GM18870 (cell line): ENCODE measurements around the gene PLIN5.

Experiments used
- ATAC-seq: cut with Tn5 transposase; IDR thresholded peaks from one replicate; pipeline ENCODE4 v1.9.1; 2021; ENCODE audit warnings: moderate library complexity; ENCODE audit not compliant: unreplicated experiment

The PLIN5 gene, protein sequence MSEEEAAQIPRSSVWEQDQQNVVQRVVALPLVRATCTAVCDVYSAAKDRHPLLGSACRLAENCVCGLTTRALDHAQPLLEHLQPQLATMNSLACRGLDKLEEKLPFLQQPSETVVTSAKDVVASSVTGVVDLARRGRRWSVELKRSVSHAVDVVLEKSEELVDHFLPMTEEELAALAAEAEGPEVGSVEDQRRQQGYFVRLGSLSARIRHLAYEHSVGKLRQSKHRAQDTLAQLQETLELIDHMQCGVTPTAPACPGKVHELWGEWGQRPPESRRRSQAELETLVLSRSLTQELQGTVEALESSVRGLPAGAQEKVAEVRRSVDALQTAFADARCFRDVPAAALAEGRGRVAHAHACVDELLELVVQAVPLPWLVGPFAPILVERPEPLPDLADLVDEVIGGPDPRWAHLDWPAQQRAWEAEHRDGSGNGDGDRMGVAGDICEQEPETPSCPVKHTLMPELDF

DNA sequence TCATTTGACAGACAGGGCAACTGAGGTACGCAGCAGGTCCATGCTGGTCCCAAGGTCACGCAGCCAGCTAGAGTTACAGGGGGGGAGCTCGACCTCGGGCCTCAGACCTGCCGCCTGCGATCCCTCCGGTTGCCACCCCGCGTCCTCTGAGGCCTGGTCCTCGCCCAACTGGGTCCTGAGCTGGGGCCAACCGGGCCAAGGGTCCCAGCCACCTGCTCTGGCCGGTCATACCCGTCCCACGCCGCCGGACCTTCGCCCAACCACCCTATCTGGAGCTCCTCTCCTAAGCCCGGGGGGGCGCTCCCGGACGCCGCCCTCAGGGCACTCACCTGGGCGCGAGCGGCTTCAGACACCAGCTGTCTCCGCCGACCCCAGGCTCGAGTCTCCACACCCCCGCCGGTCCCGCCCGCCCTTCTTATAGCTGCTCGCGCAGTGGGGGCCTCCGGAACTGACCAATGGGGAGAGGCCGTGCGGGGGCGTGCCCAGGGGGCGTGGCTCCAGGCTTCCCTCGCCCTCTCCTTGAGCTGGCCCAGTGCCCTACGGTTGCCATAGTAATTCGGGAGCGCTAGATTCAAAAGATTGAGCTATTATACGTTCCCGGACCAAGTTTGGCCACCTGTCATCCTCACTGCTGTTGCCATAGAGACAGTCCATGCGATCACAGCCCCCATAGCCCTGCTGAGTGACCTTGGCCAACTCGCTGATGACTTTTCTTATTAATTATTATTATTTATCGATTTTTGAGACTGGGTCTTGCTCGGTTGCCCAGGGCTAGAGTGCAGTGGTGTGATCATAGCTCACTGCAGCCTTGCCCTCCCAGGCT, at the start of gene PLIN5:
TSS of gene PLIN5 (minus strand) at position 389 of the 823 bp plus-strand sequence. CDS start 1,150 bp downstream, outside the sequence.
- ATAC-seq: no peak

DNA sequence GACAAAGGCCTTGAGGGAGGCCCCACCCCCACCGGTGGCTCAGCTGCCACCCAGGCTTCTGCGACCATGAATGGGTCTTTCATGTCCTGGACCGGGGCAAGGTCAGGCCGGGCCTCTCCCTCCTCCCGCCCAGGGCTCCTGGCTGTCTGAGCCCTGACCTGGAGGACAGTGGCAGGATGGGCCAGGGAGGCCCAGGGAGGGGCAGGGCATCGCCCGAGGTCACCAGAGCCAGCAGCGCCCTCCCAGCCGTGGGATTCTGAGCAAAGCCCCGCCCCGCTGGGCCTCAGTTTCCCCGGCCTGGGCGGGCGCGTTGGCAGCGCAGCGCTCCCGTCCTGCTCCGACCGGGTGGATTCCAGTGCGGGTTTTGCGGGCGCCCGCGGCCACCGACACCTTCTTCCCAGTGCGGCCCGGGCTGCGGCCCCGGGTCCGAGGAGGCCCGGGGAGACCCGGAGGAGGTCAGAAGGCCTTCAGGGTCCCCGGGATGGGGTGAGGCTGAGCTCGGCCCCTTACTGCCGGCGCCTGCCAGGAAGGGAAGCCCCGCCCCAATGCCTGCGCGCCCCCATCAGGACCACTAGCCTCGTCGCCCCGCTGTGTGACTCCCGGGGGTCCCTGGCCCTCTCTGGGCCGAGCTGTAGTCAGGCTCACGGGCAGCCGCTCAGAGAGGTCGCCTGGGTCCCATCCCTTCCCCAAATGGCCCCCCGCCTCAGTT, 49.1 kb upstream of the PLIN5 start:
- no peak for ATAC-seq

DNA sequence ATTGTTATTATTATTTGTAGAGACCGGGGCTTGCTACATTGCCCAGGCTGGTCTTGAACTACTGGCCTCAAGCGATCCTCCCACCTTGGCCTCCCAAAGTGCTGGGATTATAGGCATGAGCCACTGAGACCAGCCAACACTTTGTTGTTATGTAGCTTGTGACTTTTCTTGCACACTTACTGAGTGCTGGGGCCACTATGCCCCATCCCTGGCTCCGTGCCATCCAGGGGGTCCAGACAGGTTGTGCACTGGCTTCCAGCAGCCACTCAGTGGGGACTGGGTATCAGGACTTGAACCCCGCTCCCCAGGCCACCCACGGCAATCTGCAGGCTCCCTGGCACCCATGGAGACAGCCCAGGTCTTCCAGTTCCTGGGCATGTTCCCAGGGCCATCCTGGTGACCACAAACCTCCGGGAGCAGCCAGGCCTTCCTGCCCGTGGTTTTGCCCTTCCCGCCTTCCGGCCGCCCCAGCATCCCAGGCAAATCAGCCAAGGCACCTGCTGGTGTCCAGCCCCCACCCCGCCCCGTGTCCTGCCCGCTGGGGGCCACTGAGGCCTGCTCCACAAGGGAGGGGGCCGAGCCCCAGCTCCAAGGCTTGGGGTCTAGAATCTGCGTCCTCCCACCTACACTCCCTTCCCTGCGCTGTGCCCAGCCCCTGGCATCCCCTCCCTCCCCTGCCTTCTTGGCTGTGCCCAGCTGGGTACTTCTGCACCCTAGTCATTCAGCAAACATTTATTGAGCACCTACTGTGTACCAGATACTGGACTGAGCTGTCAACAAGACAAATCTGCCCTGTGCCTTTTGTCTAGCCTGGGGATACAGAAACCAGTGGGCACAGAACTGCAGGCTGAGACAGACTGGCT, 48.2 kb upstream of the PLIN5 start:
- no peak for ATAC-seq

DNA sequence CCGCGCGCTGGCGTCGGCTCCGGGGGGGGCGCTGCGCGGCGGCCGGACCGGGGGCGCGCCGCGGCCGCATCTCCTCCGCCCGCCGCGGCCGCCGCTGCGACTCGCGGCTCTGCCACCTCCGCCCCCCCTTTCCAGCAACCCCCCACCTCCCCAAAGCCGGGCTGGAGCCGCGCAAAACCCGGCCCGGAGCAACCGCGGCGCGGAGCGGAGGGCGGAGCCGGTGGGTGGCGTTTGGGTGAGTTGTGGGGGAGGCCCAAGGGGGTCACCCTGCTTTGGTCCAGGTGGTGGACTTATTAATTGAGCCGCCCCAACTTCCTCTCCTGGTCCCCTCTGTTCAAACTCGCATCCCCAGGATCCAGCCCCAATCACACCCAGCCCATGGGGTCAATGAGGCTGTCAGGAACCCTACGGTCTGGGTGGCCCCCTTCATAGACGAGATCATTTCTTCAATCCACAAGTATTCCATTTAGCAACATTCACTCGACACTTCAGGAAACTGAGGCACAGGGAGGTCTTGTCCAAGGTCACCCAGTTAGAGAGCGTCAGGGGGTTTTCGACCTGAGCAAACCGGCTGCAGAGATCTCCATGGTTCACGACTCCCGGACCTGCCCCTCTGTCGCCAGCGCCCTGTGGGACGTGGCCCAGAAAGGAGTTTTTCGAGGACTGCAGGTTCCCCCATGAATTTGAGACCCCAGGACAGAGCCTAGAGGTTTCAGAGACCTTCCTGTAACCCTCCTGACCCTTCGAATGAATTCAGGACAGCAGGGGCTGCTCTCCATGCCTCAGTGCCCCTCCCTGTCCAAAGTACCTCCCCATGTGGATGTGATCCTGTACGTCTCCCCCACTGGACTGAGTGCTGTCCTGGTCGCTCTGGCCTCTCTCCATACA, 46.9 kb upstream of the PLIN5 start:
- no peak for ATAC-seq

DNA sequence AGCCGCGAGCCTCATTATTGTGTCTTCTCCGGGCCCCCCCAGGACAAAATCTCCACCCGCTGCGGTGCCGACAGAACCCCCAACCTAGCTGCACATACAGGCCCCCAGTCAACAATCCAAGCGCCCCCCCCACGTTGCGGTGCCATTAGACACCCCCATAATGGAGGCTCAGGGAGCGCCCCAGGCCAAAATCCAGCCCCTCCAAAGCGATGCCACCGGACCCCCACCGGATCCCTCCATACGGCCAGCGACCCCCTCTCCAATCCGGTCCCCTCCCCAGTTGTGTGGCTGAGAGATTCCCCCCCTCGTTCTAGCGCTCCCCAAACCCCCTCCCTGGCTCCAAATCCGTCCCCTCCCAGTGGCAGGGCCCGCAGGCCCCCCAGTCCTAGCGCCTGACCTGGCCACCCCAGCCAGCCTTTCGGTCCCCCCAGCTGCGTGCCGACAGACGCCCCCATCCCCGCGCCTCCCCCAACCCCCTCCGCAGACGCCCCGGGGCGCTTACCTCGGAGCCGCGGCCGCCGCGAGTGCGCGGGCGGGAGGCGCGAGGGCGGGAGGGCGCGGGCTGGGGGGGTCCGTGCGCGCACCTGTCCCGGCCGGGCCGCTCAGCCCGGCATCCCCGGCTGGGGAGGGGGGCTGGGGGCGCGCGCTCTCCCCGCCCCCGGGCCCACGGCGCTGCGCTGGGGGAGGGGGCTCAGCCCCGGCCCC, 46.1 kb upstream of the PLIN5 start:
- ATAC-seq: no peak

DNA sequence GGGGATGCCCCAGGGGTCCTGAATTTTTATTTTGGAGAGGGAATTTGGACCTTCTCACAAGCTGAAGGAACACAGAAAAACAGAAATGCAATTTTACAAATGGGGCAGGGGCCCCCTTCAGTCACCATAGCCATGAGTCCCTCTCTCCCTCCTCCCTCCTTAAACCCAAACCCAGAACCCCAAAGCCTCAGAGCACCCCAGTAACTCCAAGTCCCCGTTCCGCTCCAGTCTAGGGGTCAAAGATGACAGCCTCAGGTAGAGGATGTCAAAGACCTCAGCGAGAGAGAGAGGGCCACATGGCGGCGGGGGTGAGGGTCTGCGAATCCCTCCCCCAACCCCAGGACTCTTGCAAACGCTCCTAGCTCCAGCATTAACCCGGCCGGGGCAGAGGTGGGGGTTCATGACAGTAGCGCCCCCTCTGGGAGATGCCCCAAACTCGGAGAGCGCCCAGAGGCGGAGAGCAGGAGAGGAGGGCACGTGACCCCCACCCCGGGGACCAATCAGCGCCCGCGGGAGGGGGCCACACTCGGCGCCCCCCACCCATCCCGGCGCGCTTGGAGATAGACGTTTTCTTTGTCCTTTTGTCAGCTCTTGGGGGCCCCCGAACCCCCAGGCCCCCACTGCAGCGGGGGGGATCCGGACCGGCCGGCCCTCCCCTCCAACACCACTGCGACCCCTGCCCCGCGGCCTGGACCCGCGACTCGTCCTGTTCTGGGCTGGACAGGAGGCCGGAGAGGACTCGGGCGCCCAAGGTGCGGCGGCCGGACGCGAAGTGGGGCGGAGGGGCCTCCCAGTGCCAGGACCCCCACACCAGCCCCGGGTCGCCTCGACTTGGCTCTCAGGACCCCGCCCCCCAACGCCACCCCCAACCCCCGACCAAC, 45.2 kb upstream of the PLIN5 start:
- ATAC-seq: no peak

DNA sequence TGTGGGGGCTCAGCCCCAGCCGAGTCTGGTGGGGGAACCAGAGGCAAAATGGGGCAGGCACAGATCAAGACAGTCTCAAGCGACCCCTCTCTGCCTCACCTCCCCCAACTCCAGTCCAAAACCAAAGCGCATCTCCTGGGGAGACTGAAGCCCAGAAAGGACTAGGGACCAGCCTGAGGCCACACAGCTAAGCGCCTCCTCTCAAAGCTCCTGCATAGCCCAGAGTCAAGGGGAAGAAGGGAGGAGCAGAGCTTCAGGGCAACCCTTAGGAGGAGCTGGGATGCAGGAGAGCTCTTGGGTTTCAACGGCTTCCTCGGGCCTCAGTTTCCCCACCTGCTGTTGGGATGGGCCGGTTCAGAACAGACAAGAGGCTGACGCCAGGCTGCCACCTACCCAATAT, 44.4 kb upstream of the PLIN5 start:
- ATAC-seq: no peak

DNA sequence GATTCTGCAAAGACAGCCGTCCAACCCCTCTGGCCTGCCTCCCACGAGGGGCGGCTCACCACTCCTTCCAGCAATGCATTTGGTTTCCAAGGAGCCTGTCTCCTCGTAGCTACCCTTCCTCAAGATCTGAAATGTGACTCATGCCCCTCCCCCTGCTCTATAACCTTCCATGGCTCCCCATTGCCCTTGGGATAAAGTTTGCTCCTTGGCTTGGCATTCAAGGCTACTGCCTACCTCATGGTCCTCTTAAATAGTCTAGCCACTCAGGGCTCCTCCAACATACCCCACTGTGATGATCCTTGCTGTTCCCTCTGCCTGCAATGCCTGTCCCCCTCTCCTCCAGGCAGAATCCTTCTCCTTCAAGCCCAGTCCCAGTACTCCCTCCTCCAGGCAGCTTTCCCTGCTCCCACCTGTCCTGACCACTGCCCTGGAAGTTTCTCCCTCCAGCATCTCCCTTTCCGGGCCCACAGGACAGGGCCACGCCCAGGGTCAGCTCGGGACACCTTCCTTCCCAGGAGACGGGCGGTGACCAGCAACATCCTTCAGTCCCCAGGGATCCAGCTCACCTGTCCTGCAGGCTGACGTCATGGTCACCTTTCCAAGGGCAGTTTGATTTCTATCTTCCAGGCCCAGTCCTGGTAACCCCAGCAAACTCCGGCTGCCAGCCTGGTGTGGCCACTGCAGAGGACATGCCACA, 43.7 kb upstream of the PLIN5 start:
- ATAC-seq: no peak

DNA sequence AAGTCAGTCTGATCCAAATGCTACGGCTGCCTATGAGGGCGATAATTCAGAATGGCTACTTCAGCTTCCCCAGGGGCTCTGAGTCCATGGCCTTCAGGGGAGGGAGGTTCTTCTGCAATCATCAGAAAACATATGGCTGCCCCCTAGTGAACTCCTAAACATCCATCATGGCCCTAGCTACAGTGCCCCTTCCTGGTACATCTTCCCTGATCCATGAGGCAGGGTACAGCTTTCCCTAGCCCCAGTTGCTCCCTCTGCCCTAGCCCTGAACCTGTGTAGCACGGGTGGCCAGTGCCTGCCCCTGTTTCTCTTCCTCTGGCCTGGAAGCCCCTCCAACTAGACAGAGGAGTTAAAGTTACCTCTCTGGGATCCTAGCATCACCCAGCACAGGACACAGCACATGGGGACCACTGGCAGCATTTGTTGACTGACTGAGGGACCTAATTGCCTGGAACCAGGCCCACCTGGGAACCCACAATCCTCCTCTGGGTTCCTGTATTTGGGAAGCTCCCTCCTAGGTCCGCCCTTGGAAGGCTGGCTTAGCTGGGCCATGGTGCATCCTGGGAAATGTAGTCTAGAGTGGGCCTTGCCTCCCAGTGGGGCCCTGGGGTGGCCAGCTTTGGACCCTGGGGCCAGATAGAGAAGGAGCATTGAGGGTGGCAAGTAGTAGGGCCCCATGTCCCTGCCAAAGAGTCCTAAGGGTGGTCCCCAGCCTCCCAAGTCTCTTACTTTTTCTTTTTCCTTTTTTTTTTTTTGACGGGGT, 42.2 kb upstream of the PLIN5 start:
- ATAC-seq: no peak

DNA sequence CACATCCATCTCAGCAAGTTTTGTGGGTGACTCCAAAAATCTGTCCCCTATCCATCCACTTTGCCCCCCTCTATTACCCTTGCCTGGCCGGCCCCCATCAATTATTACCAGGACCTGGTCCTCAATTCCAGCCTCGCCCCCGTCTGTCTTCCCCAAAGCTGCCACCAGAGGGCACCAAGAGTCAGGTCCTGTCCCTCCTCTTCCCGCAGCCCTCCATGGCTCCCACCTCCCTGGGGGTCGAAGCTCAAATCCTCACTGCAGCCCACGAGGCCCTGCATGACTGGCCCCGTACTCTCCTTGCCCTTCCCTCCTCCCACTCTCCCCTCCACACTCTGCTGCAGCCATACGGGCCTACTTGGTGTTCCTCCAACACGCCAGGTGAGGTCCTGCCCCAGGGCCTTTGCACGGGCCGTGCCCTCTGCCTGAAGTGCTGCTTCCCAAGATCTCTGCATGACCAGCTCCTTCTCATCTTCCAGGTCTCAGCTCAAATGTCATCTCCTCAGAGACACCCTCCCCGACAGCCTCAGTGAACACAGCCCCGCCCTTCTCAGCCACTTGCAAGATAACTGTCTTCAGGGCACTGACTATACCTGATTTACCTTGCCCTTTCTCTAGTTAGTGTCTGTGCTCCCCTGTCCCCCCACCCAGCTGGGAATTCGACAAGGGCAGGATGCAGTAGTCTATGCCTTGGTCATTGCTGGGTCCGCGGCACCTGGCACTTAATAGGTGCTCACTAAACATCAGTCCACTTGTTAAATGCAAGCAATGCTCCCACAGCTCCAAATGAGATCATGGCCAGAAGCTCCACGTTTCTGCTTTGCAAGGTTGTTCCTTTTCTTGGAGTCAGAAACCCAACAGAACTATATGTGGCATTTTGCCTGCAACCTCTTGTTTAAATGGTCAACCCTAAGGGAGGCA, 41.3 kb upstream of the PLIN5 start:
- ATAC-seq: no peak

DNA sequence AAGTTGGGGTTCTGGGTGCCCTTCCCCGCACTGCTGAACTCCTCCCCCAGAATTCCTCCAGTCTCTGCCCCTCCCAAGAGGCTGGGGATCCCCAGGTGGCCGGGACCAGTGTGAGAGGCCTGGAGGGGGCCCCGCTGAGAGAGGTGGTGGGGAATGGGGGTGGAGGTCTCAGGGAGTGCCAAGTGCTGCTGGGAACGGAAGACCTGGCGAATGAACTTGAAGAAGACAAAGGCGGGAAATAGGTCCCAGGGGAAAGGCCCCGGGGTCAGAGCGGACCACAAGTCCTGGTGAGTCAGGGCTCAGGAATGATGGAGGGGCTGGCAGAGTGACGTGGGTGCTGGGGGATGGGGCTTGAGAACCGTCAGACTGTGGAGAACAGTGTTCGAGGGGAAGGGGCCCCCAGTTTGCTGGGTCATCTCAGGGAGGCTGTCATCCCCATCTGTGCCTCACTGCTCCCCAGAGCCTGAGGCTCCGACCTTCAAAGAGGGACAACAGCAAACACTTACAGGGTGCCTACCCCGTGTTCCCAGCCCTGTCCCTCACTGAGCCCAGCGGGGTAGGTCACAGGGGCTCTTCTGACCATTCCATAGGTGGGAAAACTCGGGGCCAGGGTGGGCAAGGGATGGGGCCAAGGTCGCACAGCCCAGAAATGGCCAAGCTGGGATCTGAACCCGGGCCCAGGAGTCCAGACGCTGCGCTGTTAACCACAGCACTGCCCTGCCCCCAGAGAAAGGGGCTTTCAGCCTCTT, 40.4 kb upstream of the PLIN5 start:
- no peak for ATAC-seq

DNA sequence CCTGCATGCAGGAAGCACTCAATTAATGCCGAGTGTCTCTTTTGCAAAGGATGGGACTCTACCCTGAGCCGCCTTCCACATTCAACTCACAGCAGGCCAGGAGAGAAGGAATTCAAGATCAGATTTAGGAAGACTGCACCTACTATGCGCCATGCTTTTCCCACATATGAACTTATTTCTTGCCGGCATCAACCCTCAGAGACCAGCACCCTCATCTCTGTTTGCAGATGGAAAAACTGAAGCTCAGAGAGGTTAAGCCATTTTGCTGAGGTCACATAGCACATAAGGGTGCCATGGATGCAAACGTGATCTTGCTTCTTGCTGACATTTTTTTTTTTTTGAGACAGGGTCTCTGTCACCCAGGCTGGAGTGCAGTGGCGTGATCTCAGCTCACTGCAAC, 38.7 kb upstream of the PLIN5 start:
- no peak for ATAC-seq

DNA sequence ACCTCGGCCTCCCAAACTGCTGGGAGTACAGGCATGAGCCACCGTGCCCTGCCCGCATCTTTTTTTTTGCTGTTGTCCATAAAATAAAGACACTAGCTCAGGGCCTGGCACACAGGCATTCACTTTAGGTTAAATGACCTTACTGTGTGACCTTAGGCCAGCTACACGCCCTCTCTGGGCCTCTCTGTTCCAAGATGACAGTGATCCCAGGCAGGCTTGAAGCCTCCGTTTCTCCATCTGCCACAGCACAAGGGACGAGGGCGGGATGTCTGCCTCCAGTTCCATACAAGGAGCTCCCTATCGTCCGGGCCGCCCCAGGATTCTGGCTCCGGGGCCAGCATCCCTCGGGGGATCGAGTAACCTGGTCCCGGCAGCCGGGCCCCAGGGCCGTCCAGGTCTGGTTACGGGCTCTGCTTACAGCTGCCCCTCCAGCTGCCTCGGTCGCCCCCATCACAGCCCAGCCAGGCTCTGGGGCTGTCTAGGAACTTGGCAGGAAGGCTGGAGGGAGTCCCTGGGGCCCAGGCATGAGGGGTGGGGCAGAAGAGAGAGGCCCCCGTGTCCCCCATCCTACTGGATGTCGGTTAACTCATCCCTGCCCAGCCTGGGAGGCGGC, 36.4 kb upstream of the PLIN5 start:
- ATAC-seq: no peak

DNA sequence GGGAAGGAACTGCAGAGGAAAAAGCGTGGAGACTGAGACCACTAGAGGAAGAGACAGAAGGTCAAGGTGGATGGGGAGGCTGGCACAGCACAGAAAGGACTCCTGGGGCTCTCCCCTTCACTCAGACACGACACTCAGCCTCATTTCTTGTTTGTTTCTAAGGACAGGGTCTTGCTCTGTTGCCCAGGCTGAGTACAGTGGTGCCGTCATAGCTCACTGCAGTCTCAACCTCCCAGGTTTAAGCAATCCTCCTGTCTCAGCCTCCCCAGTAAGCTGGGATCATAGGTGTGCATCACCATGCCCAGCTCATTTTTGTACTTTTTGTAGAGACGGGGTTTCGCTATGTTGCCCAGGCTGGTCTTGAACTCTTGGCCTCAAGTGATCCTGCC, 35.9 kb upstream of the PLIN5 start:
- ATAC-seq: no peak
